Natural killer cell (primary cell): ENCODE data around the gene TENM4. TPM values are rescaled to one million over a fixed set of nuclear protein-coding genes. Genes with fewer than 3 reads are reported as not detected.

ENCODE experiments used
- ATAC-seq, 3 donors: fragments of 150-1000 bp in 2 of 3; fragments of 200-7000 bp in 1 of 3; cut with Tn5 transposase; 1 replicate in 1 of 3; 2 replicates in 2 of 3; pipeline ENCODE4 v1.10.0; 2021; ENCODE audit warnings: mild to moderate bottlenecking in 2 of 3, moderate library complexity in 2 of 3
- DNase-seq, 2 donors: peaks; one replicate each; pipeline versions ENCODE4 v3.0.0 to v3.0.0-alpha.2; 2013 to 2021; ENCODE audit warnings: mixed read lengths in 1 of 2
- H3K27ac ChIP-seq: one replicate; pipeline ENCODE4 v1.5.1; 2013; ENCODE audit warnings: mild to moderate bottlenecking, low read length
- H3K27me3 ChIP-seq: one replicate; pipeline ENCODE4 v1.6.1; 2013; ENCODE audit warnings: low read length; ENCODE audit not compliant: control insufficient read depth, insufficient read depth
- H3K36me3 ChIP-seq: one replicate; pipeline ENCODE4 v1.6.1; 2013; ENCODE audit warnings: low read length; ENCODE audit not compliant: control insufficient read depth, insufficient read depth
- H3K4me1 ChIP-seq: one replicate; pipeline ENCODE4 v1.6.1; 2013; ENCODE audit warnings: low read length; ENCODE audit not compliant: control insufficient read depth, insufficient read depth
- H3K4me3 ChIP-seq: one replicate; pipeline ENCODE4 v1.5.1; 2013; ENCODE audit warnings: low read length
- H3K9me3 ChIP-seq: one replicate; pipeline ENCODE4 v1.6.1; 2013; ENCODE audit warnings: low read length; ENCODE audit not compliant: control insufficient read depth, insufficient read depth
- H3K27ac Mint-ChIP-seq, 2 donors: one replicate each; pipeline ENCODE4 v1.8.0; 2022; ENCODE audit warnings: mild to moderate bottlenecking in 2 of 2, mixed read lengths in 2 of 2, moderate library complexity in 1 of 2
- H3K27me3 Mint-ChIP-seq, 2 donors: one replicate each; pipeline ENCODE4 v1.8.0; 2022; ENCODE audit warnings: low read depth in 2 of 2, mixed read lengths in 2 of 2
- H3K36me3 Mint-ChIP-seq: one replicate; pipeline ENCODE4 v1.8.0; 2022; ENCODE audit warnings: mixed read lengths
- H3K4me1 Mint-ChIP-seq, 2 donors: one replicate each; pipeline ENCODE4 v1.8.0; 2022; ENCODE audit warnings: mixed read lengths in 2 of 2
- H3K4me3 Mint-ChIP-seq: one replicate; pipeline ENCODE4 v1.8.0; 2022; ENCODE audit warnings: mild to moderate bottlenecking, moderate library complexity, mixed read lengths
- H3K9me3 Mint-ChIP-seq, 2 donors: one replicate each; pipeline ENCODE4 v1.8.0; 2022; ENCODE audit warnings: mixed read lengths in 2 of 2
- CTCF ChIP-seq: fragments of 200-600 bp; IDR thresholded peaks from one replicate; pipeline ENCODE4 v1.8.0; 2022; ENCODE audit warnings: antibody characterized with exemption
- WGBS: methylation state at CpG from one replicate; pipeline ENCODE4 v1.1.7; 2013; ENCODE audit warnings: missing lambda C conversion rate; ENCODE audit not compliant: insufficient coverage; 5-methylcytosine and 5-hydroxymethylcytosine counted together
- intact Hi-C: fragments of 100-400 bp; cut with micrococcal nuclease; formaldehyde crosslinking; loops from one replicate; pipeline ENCODE4 v1.14.2; 2022
- total RNA-seq, 4 donors: library from RNA; stranded (reverse); fragments of 120-200 nt in 1 of 4; gene quantifications; one replicate each; pipeline versions ENCODE4 v1.2.3 to v1.2.4, GENCODE V29; 2013 to 2022

Gene TENM4
- total RNA-seq, 3 donors from 2014 or later (not counting 1 experiment from before 2014, with no cell fraction given) = 0.63 to 0.75 TPM; not detected in 1

GRCh38 chr11:78717041-78717440 is 723.8 kb downstream of the TENM4 start:
- ATAC-seq (no peak), DNase-seq (no peak)
- Histone ChIP-seq H3K9me3 (no peaks in the 10 kb centered on the region), H3K4me1 (no peaks in the 10 kb centered on the region), H3K4me3 (no peak overlapping the region), H3K36me3 (no peaks in the 10 kb centered on the region), H3K27ac (no peak overlapping the region), H3K27me3 (no peaks in the 10 kb centered on the region)
- TF ChIP-seq CTCF = no peak
- intact Hi-C loops = no loop called here
- Mint-ChIP-seq H3K27ac (no peak overlapping the region), H3K4me1 (no peaks in the 10 kb centered on the region), H3K4me3 (no peak overlapping the region), H3K36me3 (no peaks in the 10 kb centered on the region), H3K27me3 (peaks cover 3 to 8% of the 10 kb centered on the region in 2 donors), H3K9me3 (no peaks in the 10 kb centered on the region)

DNA sequence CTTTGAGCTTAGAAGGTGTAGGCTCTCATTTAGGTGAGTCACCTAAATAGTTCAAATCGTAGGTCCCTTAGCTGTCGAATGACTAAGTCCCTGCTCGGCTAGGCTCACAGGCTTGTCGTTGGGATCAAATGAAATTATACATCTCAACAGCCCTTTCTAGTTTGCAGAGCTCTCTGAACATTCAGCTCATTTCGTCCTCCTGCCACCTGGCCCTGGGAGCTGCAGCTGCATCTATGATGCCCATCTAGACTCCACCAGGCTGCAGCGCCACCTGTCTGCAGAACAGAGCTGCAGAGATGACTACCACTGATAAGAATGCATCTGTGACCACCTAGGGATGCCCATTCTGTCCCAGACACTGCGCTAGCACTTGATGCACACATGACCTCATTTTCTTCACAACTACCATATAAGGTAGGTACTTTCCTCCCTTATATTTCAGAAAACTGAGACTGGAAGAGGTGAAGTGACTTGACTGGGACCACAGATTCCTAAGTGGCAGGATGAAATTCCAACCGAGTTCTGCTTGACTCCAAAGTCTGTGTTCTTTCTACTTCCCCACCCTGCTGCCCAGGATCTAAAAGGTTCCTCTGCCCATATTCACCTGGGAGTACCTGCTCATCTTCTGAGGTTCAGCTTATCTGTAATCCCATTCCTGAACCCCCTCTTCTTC is 725.1 kb downstream of the TENM4 start:
- 47% methylated on average over 8 of the region's 8 CpGs for WGBS
- intact Hi-C loops = no loop called here
- H3K4me1 ChIP-seq = no peaks in the 10 kb centered on the region
- no peak overlapping the region for H3K27ac Mint-ChIP-seq
- no peak for TF ChIP-seq CTCF
- peaks cover 3 to 8% of the 10 kb centered on the region in 2 donors for H3K27me3 Mint-ChIP-seq
- DNase-seq = peak in 1 of 2 donors; percentile 26
- H3K9me3 ChIP-seq = no peaks in the 10 kb centered on the region
- no peak for ATAC-seq
- H3K4me3 ChIP-seq = no peak overlapping the region
- H3K36me3 Mint-ChIP-seq = no peaks in the 10 kb centered on the region
- no peak overlapping the region for H3K27ac ChIP-seq
- no peak overlapping the region for H3K4me3 Mint-ChIP-seq
- no peaks in the 10 kb centered on the region for H3K36me3 ChIP-seq
- no peaks in the 10 kb centered on the region for H3K9me3 Mint-ChIP-seq
- no peaks in the 10 kb centered on the region for H3K4me1 Mint-ChIP-seq
- H3K27me3 ChIP-seq = no peaks in the 10 kb centered on the region

GRCh38 chr11:78714539-78714938 is 726.3 kb downstream of the TENM4 start:
- Histone ChIP-seq H3K27me3 (no peaks in the 10 kb centered on the region), H3K4me3 (no peak overlapping the region), H3K4me1 (no peaks in the 10 kb centered on the region), H3K9me3 (no peaks in the 10 kb centered on the region), H3K27ac (no peak overlapping the region), H3K36me3 (no peaks in the 10 kb centered on the region)
- intact Hi-C loops = no loop called here
- no peak overlapping the region for H3K27ac Mint-ChIP-seq
- WGBS = 75% methylated on average over 3 of the region's 3 CpGs
- no peak for TF ChIP-seq CTCF
- no peak overlapping the region for H3K4me3 Mint-ChIP-seq
- no peaks in the 10 kb centered on the region for H3K4me1 Mint-ChIP-seq
- ATAC-seq (no peak), DNase-seq (no peak)
- no peaks in the 10 kb centered on the region for H3K36me3 Mint-ChIP-seq
- H3K9me3 Mint-ChIP-seq = no peaks in the 10 kb centered on the region
- H3K27me3 Mint-ChIP-seq = peaks cover 3 to 10% of the 10 kb centered on the region in 2 donors

GRCh38 chr11:78711735-78712134 is 729.1 kb downstream of the TENM4 start:
- Histone ChIP-seq H3K4me1 (no peaks in the 10 kb centered on the region), H3K27ac (no peak overlapping the region), H3K4me3 (no peak overlapping the region), H3K27me3 (no peaks in the 10 kb centered on the region), H3K9me3 (no peaks in the 10 kb centered on the region), H3K36me3 (no peaks in the 10 kb centered on the region)
- intact Hi-C loops = no loop called here
- TF ChIP-seq CTCF = no peak
- DNase-seq (no peak), ATAC-seq (no peak)
- H3K9me3 Mint-ChIP-seq = no peaks in the 10 kb centered on the region
- H3K4me1 Mint-ChIP-seq = no peaks in the 10 kb centered on the region
- H3K27me3 Mint-ChIP-seq = peaks cover 3 to 7% of the 10 kb centered on the region in 2 donors
- H3K4me3 Mint-ChIP-seq = no peak overlapping the region
- no peak overlapping the region for H3K27ac Mint-ChIP-seq
- H3K36me3 Mint-ChIP-seq = no peaks in the 10 kb centered on the region
- whole genome bisulfite sequencing = no CpG with 5 or more reads among the region's 3 CpGs
